Hematopoietic multipotent progenitor cell treated with erythropoietin and hydrocortisone succinate and interleukin-3 and kit ligand, for 8 days (in vitro differentiated cells): ENCODE data around the gene INTS3.

Experiments
- DNase-seq: peaks from one replicate; pipeline ENCODE4 v3.0.0-alpha.2; 2015

INTS3 gene

DNA sequence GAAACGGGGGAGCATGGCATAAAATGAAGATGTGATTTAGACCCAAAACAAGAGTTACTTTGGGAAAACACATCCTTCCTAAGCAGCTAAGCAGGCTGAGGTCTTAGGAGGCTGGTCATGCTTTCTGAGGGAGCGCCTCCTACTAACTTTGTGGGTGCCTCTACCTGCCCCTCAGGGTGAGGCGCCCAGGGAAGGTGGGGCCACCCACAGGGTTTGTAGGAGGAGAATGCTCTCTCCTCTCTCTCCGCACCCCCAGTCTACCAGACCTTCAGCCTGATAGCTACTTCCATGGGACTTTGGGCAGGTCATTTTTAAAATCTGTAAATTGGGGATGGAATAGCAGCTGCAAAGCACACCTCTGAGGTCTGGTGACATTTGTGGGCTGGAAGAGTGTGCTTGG, 71.2 kb downstream of the INTS3 start:
- DNase-seq: no peak

- no peak for DNase-seq
Measured at GRCh38 chr1:153799566-153800465, 72.0 kb downstream of the INTS3 start.

GRCh38 chr1:153800516-153800915, 72.7 kb downstream of the INTS3 start:
- no peak for DNase-seq

DNA sequence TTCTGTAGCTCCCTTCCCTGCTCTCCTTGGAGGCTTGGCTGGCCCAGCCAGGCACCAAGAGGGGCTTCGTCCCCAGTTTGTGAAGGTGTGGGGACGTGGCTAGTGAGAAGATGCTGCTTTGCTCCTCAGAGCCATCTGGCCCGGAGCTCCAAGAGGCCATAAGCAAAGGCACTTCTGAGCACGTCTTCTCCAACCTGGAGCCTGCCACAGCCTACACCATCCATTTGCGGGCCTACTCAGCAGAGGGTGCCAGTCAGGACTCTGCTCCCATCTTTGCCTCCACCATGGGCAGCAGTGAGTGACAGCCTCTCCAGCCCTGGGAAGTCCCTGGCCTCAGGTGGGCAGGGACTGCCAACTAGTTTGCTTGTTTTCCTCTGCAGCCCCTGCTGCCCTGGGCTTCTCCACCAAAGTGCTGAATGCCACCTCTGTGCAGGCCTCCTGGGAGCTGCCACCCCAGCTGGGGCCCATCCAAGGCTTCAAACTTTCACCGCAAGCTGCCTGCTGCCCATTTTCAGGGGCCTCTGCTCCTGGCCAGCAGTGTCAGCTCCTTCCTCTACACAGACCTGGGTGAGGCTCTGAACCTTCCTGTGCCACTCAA, 73.3 kb downstream of the INTS3 start:
- DNase-seq: no peak

DNA sequence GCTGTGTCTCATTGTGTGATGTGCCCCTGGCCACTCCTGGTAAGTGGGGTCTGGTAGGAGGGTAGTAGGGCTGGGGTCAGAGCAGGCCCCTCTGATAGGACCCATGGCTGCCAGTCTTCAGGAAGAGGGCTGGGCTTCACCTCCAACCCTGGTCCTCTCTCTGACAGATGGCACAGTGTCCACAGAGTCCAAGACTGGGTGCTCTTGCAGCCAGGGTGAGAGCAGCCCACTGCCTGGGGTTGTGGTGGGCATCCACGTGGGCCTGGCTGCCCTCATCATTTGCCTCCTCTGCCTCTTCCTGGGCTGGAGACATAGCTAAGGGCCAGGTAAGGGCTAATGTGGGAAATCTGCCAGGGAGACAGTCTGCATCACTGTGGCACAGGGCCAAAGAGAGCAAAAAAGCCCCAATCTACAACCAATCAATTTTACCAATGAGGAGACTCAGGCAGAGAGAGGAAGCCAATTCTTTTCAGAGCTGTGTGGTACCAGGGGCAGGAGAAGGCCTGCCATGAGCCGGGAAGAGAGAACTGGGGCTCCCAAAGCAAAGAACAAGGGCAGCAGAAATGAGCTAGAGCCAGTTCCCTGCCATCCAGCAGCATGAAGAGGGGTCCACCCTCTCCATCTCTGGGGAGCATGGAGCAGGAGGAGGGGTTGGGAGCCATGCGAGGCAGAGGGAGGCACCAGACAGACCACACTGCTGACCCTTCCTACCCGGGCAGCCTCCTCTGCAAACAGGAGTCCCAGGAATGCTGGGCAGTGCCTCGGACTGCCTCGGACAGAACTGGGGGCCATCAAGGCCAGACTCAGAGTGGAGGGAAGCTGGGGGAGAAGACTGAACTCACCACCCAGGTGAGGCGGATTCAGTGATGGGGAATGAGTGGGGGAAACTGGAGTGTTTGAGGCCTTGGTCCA, 74.2 kb downstream of the INTS3 start:
- no peak for DNase-seq

DNA sequence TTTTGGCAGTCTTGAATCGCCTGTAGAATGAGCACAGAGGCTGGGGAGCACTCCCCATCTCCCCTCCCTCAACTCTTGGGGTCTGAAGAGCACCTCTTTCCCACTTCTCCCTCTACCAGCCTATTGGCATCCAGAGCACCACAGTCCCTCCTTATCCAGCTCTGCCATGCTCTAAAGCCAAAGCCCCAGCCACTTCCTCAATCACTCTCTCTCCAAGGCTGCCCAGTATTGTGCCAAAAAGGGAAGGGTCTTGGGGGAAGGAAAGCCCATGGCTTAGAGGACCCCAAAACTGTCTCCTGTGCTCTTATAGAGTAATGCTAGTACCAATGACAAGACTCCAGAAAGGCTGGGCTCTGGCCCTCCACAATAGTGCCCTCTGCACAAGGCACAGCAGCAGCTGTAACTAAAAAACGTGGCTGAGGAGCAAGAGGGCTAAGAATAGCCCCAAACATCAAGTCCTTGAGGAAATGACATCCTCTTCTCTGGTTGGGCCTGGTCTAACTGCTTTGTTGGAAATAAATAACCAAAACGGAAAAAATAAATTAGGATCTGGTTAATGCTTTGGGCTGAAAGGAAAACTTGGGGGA, 75.7 kb downstream of the INTS3 start:
- DNase-seq: no peak

GRCh38 chr1:153804112-153804511, 76.3 kb downstream of the INTS3 start:
- DNase-seq: no peak

- peak; percentile 96 for DNase-seq
Measured at GRCh38 chr1:153805042-153805745, 77.3 kb downstream of the INTS3 start.

DNA sequence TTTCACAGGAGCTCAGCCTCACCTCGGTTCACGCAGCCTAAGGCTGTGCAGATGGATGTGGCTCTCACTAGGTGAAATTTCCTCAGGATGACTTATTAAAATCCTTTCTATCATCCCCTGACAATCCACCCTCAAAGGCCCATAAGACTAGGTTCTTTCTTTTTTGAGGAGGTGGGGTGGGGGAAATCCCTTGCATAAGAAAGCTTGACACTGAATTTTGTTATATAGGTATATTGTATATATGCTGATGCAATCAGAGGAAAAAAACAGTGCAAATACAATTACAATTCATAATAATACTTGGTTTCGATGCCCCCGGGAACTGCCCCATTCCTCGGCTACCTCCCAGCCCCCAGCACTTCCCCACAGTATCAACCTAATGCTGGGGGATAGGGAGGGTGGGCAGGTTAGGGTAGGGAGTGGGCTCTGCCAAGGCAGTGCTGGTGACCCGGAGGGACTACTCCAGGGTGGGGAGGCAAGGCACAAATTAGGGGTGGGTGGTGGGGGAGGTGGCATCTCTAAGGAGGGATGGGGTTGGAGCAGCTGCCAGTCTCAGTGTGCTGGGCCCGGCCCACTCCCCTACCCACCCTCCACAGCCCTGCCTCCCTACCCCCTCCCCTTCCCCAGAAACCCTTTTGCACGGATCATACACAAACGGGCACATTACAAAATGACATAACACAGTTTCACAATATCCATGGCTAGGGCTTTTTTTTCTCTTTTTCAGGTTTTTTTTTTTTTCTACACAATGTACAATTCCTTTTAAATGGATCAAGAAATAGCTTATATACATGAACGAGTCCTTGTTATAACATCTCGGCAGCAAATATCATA, 78.3 kb downstream of the INTS3 start:
- DNase-seq: no peak

GRCh38 chr1:153816283-153816889, 88.5 kb downstream of the INTS3 start:
- no peak for DNase-seq

GRCh38 chr1:153818876-153819275, 91.0 kb downstream of the INTS3 start:
- peak; percentile 28 for DNase-seq
